KMS-11 (cell line): Measurements from ENCODE around the gene RAD51B.

Source experiments
- H2AFZ ChIP-seq: fragments of 200-600 bp; sonication (generic); 2 replicates; pipeline ENCODE4 v1.6.1; 2016; ENCODE audit warnings: antibody characterized with exemption, mixed run types, low read depth
- H3K27ac ChIP-seq: fragments of 200-600 bp; sonication (generic); 2 replicates; pipeline ENCODE4 v1.6.1; 2016; ENCODE audit warnings: mild to moderate bottlenecking, mixed run types
- H3K27me3 ChIP-seq: fragments of 200-600 bp; sonication (generic); 2 replicates; pipeline ENCODE4 v1.6.1; 2017; ENCODE audit warnings: mild to moderate bottlenecking, low read depth, mixed run types, moderate library complexity; ENCODE audit not compliant: insufficient read depth
- H3K36me3 ChIP-seq: fragments of 200-600 bp; sonication (generic); 2 replicates; pipeline ENCODE4 v1.6.1; 2017; ENCODE audit warnings: mild to moderate bottlenecking, mixed run types; ENCODE audit not compliant: insufficient read depth
- H3K4me1 ChIP-seq: fragments of 200-600 bp; sonication (generic); 2 replicates; pipeline ENCODE4 v1.6.1; 2016; ENCODE audit warnings: mild to moderate bottlenecking, low read depth, mixed run types; ENCODE audit not compliant: poor library complexity, severe bottlenecking
- H3K4me2 ChIP-seq: fragments of 200-600 bp; sonication (generic); 2 replicates; pipeline ENCODE4 v1.7.0; 2016; ENCODE audit warnings: mild to moderate bottlenecking, mixed run types
- H3K4me3 ChIP-seq: fragments of 200-600 bp; sonication (generic); IDR thresholded peaks from 2 replicates; pipeline ENCODE4 v1.6.1; 2017; ENCODE audit warnings: low read depth, low read length, mixed read lengths; ENCODE audit not compliant: insufficient read depth
- H3K79me2 ChIP-seq: fragments of 200-600 bp; sonication (generic); 2 replicates; pipeline ENCODE4 v1.6.1; 2016; ENCODE audit warnings: low read depth, mixed run types; ENCODE audit not compliant: insufficient read depth
- H3K9ac ChIP-seq: fragments of 200-600 bp; sonication (generic); 2 replicates; pipeline ENCODE4 v1.6.1; 2016; ENCODE audit warnings: mild to moderate bottlenecking, mixed run types
- H4K20me1 ChIP-seq: fragments of 200-600 bp; sonication (generic); 2 replicates; pipeline ENCODE4 v1.6.1; 2016; ENCODE audit warnings: mild to moderate bottlenecking, mixed run types; ENCODE audit not compliant: insufficient read depth
- TF ChIP-seq, protein P1 (sequence below): fragments of 200-600 bp; sonication (generic); conservative IDR thresholded peaks from 2 replicates; pipeline ENCODE4 v1.6.1; 2017; ENCODE audit warnings: low read depth, mild to moderate bottlenecking, antibody characterized with exemption, low read length, moderate library complexity, mixed read lengths

Gene RAD51B

DNA sequence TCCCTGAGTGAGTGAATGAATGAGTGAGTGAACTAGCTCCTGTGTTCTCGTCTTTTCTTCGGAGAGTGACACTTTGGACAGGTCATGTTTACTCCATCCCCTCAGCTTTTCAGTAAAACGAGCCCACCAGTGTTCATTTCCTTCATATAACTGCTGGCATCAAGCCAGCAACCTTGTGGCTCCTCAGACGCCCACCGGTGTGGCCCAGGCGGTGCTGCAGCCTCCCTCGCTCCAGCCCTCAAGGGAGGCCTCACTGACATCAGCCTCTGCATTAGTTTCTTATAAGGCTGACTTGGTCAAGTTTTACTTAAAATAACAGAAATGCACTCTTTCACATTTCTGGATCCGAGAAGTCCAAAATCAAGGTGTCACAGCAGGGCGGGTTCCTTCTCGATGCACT is 785.2 kb downstream of the RAD51B start:
- no peak overlapping the region for H3K4me2 ChIP-seq
- no peaks in the 10 kb centered on the region for H3K36me3 ChIP-seq
- no peaks in the 10 kb centered on the region for H3K4me1 ChIP-seq
- no peaks in the 10 kb centered on the region for H4K20me1 ChIP-seq
- no peaks in the 10 kb centered on the region for H3K79me2 ChIP-seq
- no peak overlapping the region for H3K4me3 ChIP-seq
- no peak overlapping the region for H3K9ac ChIP-seq
- TF ChIP-seq, protein P1, sequence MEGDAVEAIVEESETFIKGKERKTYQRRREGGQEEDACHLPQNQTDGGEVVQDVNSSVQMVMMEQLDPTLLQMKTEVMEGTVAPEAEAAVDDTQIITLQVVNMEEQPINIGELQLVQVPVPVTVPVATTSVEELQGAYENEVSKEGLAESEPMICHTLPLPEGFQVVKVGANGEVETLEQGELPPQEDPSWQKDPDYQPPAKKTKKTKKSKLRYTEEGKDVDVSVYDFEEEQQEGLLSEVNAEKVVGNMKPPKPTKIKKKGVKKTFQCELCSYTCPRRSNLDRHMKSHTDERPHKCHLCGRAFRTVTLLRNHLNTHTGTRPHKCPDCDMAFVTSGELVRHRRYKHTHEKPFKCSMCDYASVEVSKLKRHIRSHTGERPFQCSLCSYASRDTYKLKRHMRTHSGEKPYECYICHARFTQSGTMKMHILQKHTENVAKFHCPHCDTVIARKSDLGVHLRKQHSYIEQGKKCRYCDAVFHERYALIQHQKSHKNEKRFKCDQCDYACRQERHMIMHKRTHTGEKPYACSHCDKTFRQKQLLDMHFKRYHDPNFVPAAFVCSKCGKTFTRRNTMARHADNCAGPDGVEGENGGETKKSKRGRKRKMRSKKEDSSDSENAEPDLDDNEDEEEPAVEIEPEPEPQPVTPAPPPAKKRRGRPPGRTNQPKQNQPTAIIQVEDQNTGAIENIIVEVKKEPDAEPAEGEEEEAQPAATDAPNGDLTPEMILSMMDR, result no peak
- no peak overlapping the region for H3K27ac ChIP-seq
- no peak overlapping the region for H2AFZ ChIP-seq
- H3K27me3 ChIP-seq, result no peaks in the 10 kb centered on the region

DNA sequence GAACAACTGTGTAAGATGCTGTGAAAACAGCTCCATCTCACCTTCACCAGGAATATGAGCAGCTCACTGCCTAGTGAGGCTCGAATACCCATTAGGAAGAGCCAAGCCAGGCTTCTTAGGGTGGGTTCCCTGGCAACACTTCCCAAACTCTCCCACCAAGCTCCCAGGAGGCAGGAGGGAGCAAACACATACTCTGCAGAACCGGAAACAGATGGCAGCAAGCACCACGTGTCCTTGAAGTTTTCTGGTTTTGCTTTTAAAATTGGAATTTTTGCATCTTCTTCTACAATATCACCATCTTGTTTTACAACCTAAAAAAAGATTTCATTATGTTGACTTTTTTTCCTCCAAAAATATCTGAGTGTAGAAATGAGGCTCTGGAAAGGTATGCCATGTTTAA is 786.6 kb downstream of the RAD51B start:
- Histone ChIP-seq H2AFZ (no peak overlapping the region), H3K36me3 (no peaks in the 10 kb centered on the region), H3K4me1 (no peaks in the 10 kb centered on the region), H3K27ac (no peak overlapping the region), H3K9ac (no peak overlapping the region), H3K4me2 (no peak overlapping the region), H3K27me3 (no peaks in the 10 kb centered on the region), H3K79me2 (no peaks in the 10 kb centered on the region), H4K20me1 (no peaks in the 10 kb centered on the region), H3K4me3 (no peak overlapping the region)
- TF ChIP-seq, protein P1, result no peak

DNA sequence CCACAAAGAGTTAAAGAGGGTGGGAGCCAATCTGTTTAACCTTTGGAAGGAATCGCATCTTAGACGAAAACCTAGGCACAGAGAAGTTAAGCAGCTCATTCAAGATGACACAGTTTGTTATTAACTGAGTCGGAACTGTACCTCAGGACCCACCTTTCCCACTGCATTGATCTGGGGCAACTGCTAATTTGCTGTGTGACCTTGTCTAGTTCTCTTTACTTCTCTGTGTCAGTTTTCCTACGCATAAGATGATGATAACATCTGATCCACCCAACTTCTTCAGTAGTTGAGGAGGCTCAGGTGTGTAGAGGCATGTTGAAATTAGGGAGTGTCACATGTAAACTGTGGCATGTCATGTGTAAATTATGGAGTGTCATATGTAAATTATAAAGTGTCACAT is 787.1 kb downstream of the RAD51B start:
- H4K20me1 ChIP-seq, result no peaks in the 10 kb centered on the region
- no peak overlapping the region for H3K9ac ChIP-seq
- H3K79me2 ChIP-seq, result no peaks in the 10 kb centered on the region
- TF ChIP-seq, protein P1, result no peak
- H3K27ac ChIP-seq, result no peak overlapping the region
- no peaks in the 10 kb centered on the region for H3K36me3 ChIP-seq
- H3K4me1 ChIP-seq, result no peaks in the 10 kb centered on the region
- no peaks in the 10 kb centered on the region for H3K27me3 ChIP-seq
- no peak overlapping the region for H3K4me2 ChIP-seq
- H2AFZ ChIP-seq, result no peak overlapping the region
- no peak overlapping the region for H3K4me3 ChIP-seq

DNA sequence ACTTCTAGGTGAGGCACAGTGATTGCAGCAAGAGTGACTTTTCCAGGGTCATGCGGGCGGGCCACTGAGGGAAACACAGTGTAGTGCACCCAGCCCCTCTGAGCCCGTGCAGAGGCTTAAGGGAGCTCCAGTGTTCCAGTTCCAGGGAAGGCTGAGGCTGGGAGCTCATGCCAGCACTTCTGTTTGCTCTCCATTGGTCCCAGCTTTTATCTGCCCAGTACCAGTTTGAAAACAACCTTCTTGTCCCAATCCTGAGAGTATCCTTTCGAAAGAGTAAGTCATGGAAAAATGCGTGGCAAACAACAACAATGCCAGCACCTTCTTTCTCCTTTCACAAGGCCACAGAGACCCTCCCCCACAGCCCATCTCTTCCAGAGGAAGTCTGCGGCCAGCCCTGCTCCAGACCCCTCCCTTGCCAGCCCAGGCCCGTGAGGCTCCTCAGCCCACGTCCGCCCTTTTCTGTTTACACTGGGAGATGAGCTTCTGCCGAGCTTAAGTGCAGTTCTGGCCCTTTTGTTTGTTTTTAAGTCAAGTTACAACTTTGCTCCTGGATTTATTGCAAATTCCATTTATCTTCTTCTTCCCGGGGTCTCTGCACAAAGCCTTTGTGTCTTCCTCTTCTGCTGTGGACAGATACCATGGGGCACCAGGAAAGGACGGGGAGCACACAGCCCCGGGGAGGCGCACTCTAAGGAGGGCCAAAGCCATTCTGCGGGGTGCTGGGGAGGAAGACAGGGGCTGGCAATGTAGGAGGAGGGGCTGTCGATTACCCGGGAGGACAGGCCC is 787.7 kb downstream of the RAD51B start:
- Histone ChIP-seq H4K20me1 (no peaks in the 10 kb centered on the region), H3K4me1 (no peaks in the 10 kb centered on the region), H3K4me3 (no peak overlapping the region), H3K9ac (no peak overlapping the region), H3K27me3 (no peaks in the 10 kb centered on the region), H2AFZ (no peak overlapping the region), H3K79me2 (no peaks in the 10 kb centered on the region), H3K4me2 (no peak overlapping the region), H3K27ac (no peak overlapping the region), H3K36me3 (no peaks in the 10 kb centered on the region)
- TF ChIP-seq, protein P1, result no peak
